HuH-7.5 (cell line): Measurements from ENCODE around the gene CERS1.

Experiments
- DNase-seq: peaks from one replicate; pipeline ENCODE4 v3.0.0; 2011; ENCODE audit warnings: low spot score

The CERS1 gene

GRCh38 chr19:18870531-18871172 lies 25.3 kb downstream of the CERS1 start:
- no peak for DNase-seq

- DNase-seq: no peak
These were observed 26.0 kb downstream of the CERS1 start for GRCh38 chr19:18869781-18870530.

GRCh38 chr19:18869023-18869618 lies 26.8 kb downstream of the CERS1 start:
- no peak for DNase-seq

- DNase-seq: no peak
These were observed 27.5 kb downstream of the CERS1 start for GRCh38 chr19:18868380-18869022.

- DNase-seq: no peak
These were observed 28.2 kb downstream of the CERS1 start for GRCh38 chr19:18867751-18868150.

- DNase-seq: no peak
These were observed 28.8 kb downstream of the CERS1 start for GRCh38 chr19:18867199-18867598.

- DNase-seq: no peak
These were observed 29.2 kb downstream of the CERS1 start for GRCh38 chr19:18866800-18867123.

- DNase-seq: peak; percentile 100
These were observed 29.8 kb downstream of the CERS1 start for GRCh38 chr19:18865973-18866799.

GRCh38 chr19:18865106-18865972 lies 30.6 kb downstream of the CERS1 start:
- no peak for DNase-seq

GRCh38 chr19:18863843-18864362 lies 32.1 kb downstream of the CERS1 start:
- no peak for DNase-seq

- no peak for DNase-seq
These were observed 32.7 kb downstream of the CERS1 start for GRCh38 chr19:18862976-18863842.

GRCh38 chr19:18861917-18862316 lies 34.0 kb downstream of the CERS1 start:
- DNase-seq: no peak

GRCh38 chr19:18861235-18861634 lies 34.7 kb downstream of the CERS1 start:
- no peak for DNase-seq

- DNase-seq: no peak
These were observed 35.2 kb downstream of the CERS1 start for GRCh38 chr19:18860725-18861124.

GRCh38 chr19:18860302-18860700 lies 35.7 kb downstream of the CERS1 start:
- no peak for DNase-seq

GRCh38 chr19:18859676-18860301 lies 36.2 kb downstream of the CERS1 start:
- DNase-seq: no peak

- no peak for DNase-seq
These were observed 36.9 kb downstream of the CERS1 start for GRCh38 chr19:18858906-18859646.

- no peak for DNase-seq
These were observed 38.7 kb downstream of the CERS1 start for GRCh38 chr19:18857223-18857622.
